K562 (cell line): Measurements from ENCODE around the gene TAT.

ENCODE experiments used
- ARID4B ChIP-seq: sonication (generic); formaldehyde crosslinking; IDR thresholded peaks from 2 replicates; pipeline ENCODE4 v1.8.0; 2022; ENCODE audit warnings: mild to moderate bottlenecking, missing genetic modification reagents
- CTCF ChIP-seq, 3 experiments: IDR thresholded peaks in 2 of 3; conservative IDR thresholded peaks in 1 of 3; 2 replicates each; pipeline ENCODE4 v1.5.1; 2011 to 2012; ENCODE audit warnings: low read length in 3 of 3, mild to moderate bottlenecking in 3 of 3, control low read depth in 2 of 3, improper control_type of control experiment in 1 of 3, inconsistent platforms in 1 of 3, low read depth in 1 of 3, mixed read lengths in 1 of 3, moderate library complexity in 1 of 3; ENCODE audit not compliant: insufficient read depth in 2 of 3
- EZH2 ChIP-seq: IDR thresholded peaks from 2 replicates; pipeline ENCODE4 v1.6.1; 2012; ENCODE audit warnings: low read depth, mild to moderate bottlenecking, inconsistent platforms, low read length, borderline replicate concordance
- FOXK1 ChIP-seq: sonication (generic); formaldehyde crosslinking; IDR thresholded peaks from 2 replicates; pipeline ENCODE4 v1.8.0; 2022; ENCODE audit warnings: missing genetic modification reagents, mild to moderate bottlenecking, borderline replicate concordance
- GABPB1 ChIP-seq: sonication (generic); formaldehyde crosslinking; IDR thresholded peaks from 2 replicates; pipeline ENCODE4 v1.8.0; 2022; ENCODE audit warnings: mild to moderate bottlenecking, missing genetic modification reagents
- HMGXB4 ChIP-seq: sonication (generic); formaldehyde crosslinking; IDR thresholded peaks from 2 replicates; pipeline ENCODE4 v1.8.1; 2023; ENCODE audit warnings: mild to moderate bottlenecking, missing genetic modification reagents
- RBBP5 ChIP-seq: fragments of 200-600 bp; sonication (generic); IDR thresholded peaks from 2 replicates; pipeline ENCODE4 v1.6.1; 2012; ENCODE audit warnings: borderline replicate concordance, mild to moderate bottlenecking, low read length, control low read depth, inconsistent platforms; ENCODE audit not compliant: insufficient read depth, poor library complexity, severe bottlenecking
- ZBTB49 ChIP-seq: sonication (generic); formaldehyde crosslinking; IDR thresholded peaks from 2 replicates; pipeline ENCODE4 v1.8.0; 2022; ENCODE audit warnings: missing genetic modification reagents, mild to moderate bottlenecking, borderline replicate concordance
- ZNF121 ChIP-seq: sonication (generic); formaldehyde crosslinking; conservative IDR thresholded peaks from 2 replicates; pipeline ENCODE4 v1.8.0; 2022; ENCODE audit warnings: missing genetic modification reagents

- no peak for TF ChIP-seq ZBTB49 (CRISPR knock-in tag)
- no peak for TF ChIP-seq RBBP5
- no peak for TF ChIP-seq ARID4B (CRISPR knock-in tag)
- TF ChIP-seq ZNF121 (CRISPR knock-in tag) = no peak
- no peak for TF ChIP-seq HMGXB4 (CRISPR knock-in tag)
- TF ChIP-seq CTCF (IDR thresholded peaks at IDR 0.05 in 2 of 3, conservative IDR thresholded peaks at IDR 0.05 in 1 of 3; ENCODE audit: insufficient read depth in 2 of 3, low read depth in 1 of 3, low read length in 3 of 3) = no peak
- no peak for TF ChIP-seq FOXK1 (CRISPR knock-in tag)
- no peak for TF ChIP-seq EZH2
- no peak for TF ChIP-seq GABPB1 (CRISPR knock-in tag)
Measured at GRCh38 chr16:71532366-71532765, 44.5 kb downstream of the TAT start.
